Prostate gland (tissue), 2 donors: Measurements from ENCODE around the gene PAX2. TPM values are rescaled to one million over a fixed set of nuclear protein-coding genes. Genes with fewer than 3 reads are reported as not detected.

Experiments
- DNase-seq: peaks from one replicate; pipeline ENCODE4 v3.0.0-alpha.2; 2019; ENCODE audit warnings: low spot score
- H3K27ac ChIP-seq, 2 donors: fragments of 200-600 bp; sonication (generic); 2 replicates each; pipeline ENCODE4 v1.5.1; 2017 to 2019
- H3K27me3 ChIP-seq: fragments of 200-600 bp; sonication (generic); replicated peaks from 2 replicates; pipeline ENCODE4 v1.5.1; 2019; ENCODE audit not compliant: insufficient read depth
- H3K36me3 ChIP-seq, 2 donors: fragments of 200-600 bp; sonication (generic); 1 replicate in 1 of 2; 2 replicates in 1 of 2; pipeline versions ENCODE4 v1.5.1 to v1.8.1; 2017 to 2019
- H3K4me1 ChIP-seq: fragments of 200-600 bp; sonication (generic); replicated peaks from 2 replicates; pipeline ENCODE4 v1.5.1; 2019
- H3K4me3 ChIP-seq, 2 donors: fragments of 200-600 bp; sonication (generic); 2 replicates each; pipeline ENCODE4 v1.5.1; 2017 to 2019
- H3K9me3 ChIP-seq: fragments of 200-600 bp; sonication (generic); 2 replicates; pipeline ENCODE4 v1.5.1; 2017
- POLR2A ChIP-seq: fragments of 450-650 bp; IDR thresholded peaks from one replicate; pipeline ENCODE4 v1.6.1; 2016; ENCODE audit warnings: antibody characterized with exemption, mild to moderate bottlenecking
- POLR2AphosphoS5 ChIP-seq: sonication (generic); formaldehyde crosslinking; IDR thresholded peaks from one replicate; pipeline ENCODE4 v1.6.1; 2017; ENCODE audit warnings: antibody characterized with exemption
- WGBS: methylation state at CpG from one replicate; pipeline ENCODE4 v1.1.5; 2018; 5-methylcytosine and 5-hydroxymethylcytosine counted together
- intact Hi-C: fragments of 100-400 bp; cut with DNase I; formaldehyde crosslinking; loops from one replicate; pipeline ENCODE4 v1.14.2; 2022
- total RNA-seq, 2 donors: library from RNA; depleted of rRNA; stranded (reverse); fragments of >200 nt; gene quantifications; one replicate each; pipeline ENCODE4 v1.1.0, GENCODE V29; 2016
- TF ChIP-seq, protein P1 (sequence below), 4 experiments: fragments of 200-600 bp in 2 of 4; fragments of 450-650 bp in 2 of 4; sonication (generic) in 2 of 4; IDR thresholded peaks; 1 replicate in 3 of 4; 2 replicates in 1 of 4; pipeline ENCODE4 v1.5.1; 2016 to 2019; ENCODE audit warnings: antibody characterized with exemption in 4 of 4, mild to moderate bottlenecking in 2 of 4, moderate library complexity in 2 of 4

Gene PAX2
- total RNA-seq, 2 donors from 2014 or later, result 0.91 TPM; not detected in 1

DNA sequence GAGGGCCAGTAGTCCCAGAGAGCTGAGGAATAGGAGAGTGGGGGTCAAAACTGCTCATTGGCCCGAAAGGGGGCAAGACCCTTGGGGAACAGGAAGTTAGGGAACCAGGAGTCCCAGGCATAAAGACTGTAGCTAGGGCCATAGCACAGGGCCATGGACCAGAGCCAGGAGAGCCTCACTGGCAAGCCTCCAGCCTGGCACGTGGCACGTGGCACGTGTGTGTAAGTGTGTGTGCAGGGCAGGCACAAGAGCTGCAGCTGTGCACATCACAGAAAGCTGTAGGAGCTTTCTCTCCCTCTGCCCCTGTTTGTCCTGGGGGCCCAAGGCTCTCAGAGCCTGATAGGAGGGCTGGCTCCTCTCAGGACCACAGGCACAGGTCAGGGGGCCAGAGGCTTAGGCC, 119.6 kb downstream of the PAX2 start:
- Histone ChIP-seq H3K9me3 (no peaks in the 10 kb centered on the region), H3K4me1 (no peaks in the 10 kb centered on the region), H3K36me3 (no peaks in the 10 kb centered on the region), H3K27ac (no peak overlapping the region), H3K27me3 (no peaks in the 10 kb centered on the region), H3K4me3 (no peak overlapping the region)
- DNase-seq, result no peak
- TF ChIP-seq POLR2A (no peak), POLR2AphosphoS5 (no peak)
- TF ChIP-seq, protein P1, sequence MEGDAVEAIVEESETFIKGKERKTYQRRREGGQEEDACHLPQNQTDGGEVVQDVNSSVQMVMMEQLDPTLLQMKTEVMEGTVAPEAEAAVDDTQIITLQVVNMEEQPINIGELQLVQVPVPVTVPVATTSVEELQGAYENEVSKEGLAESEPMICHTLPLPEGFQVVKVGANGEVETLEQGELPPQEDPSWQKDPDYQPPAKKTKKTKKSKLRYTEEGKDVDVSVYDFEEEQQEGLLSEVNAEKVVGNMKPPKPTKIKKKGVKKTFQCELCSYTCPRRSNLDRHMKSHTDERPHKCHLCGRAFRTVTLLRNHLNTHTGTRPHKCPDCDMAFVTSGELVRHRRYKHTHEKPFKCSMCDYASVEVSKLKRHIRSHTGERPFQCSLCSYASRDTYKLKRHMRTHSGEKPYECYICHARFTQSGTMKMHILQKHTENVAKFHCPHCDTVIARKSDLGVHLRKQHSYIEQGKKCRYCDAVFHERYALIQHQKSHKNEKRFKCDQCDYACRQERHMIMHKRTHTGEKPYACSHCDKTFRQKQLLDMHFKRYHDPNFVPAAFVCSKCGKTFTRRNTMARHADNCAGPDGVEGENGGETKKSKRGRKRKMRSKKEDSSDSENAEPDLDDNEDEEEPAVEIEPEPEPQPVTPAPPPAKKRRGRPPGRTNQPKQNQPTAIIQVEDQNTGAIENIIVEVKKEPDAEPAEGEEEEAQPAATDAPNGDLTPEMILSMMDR (IDR thresholded peaks at IDR 0.05), result no peak
- 41% methylated on average over 4 of the region's 4 CpGs for WGBS
- intact Hi-C loops, result loop anchor here (10.0 kb wide), 1 partner anchor 190 kb away; no protein-coding TSS in a partner anchor

DNA sequence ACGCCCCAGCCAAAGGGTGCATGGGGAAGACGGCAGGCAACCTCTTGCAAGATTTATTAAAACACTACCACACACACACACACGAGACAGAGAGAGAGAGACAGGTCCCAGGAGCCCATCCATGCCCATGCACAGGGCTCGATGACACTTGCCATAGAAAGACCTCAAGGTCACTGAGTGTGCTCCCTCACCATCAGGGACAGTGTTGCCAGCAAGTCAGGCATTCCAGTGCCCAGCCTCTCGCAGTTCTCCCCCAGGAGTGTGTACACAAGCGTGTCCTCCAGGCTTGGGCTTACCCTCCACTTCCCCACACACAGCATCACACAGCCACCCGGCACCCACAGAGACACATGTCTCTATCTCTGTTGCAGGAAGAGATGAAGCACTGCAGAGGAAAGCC, 120.6 kb downstream of the PAX2 start:
- Histone ChIP-seq H3K36me3 (no peaks in the 10 kb centered on the region), H3K9me3 (no peaks in the 10 kb centered on the region), H3K4me3 (no peak overlapping the region), H3K27me3 (no peaks in the 10 kb centered on the region), H3K27ac (no peak overlapping the region), H3K4me1 (no peaks in the 10 kb centered on the region)
- DNase-seq, result no peak
- intact Hi-C loops, result loop anchor here (10.0 kb wide), 1 partner anchor 191 kb away; no protein-coding TSS in a partner anchor
- TF ChIP-seq POLR2AphosphoS5 (no peak), POLR2A (no peak)
- TF ChIP-seq, protein P1 (IDR thresholded peaks at IDR 0.05), result no peak
- WGBS, result 72% methylated on average over 7 of the region's 7 CpGs

DNA sequence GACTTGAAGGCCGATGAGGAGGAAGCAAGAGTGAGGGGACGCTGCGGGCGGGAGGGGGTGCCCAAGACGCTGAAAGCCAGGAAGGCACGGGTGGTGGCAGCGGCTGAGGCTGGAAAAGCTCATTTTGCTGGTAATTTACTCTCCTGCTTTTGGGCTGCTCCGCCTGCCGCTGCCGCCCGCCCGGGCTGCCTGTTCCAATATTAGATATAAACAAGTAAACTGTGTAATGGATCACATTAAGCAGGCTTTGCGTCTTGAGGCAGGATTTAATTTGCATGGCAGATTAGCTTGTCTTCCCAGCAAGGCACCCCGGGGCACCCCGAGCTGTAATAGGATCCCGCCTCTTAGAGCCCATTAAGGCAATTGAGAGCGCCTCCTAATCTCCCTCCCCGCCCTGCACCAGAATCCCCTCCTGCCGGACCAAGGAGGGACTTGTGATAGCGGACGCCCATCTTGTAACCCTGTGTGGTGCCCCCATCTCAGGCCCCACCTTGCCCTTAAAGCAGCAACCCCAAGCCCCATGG, 121.3 kb downstream of the PAX2 start:
- Histone ChIP-seq H3K9me3 (no peaks in the 10 kb centered on the region), H3K36me3 (no peaks in the 10 kb centered on the region), H3K4me1 (no peaks in the 10 kb centered on the region), H3K27me3 (no peaks in the 10 kb centered on the region), H3K27ac (no peak overlapping the region), H3K4me3 (no peak overlapping the region)
- no peak for TF ChIP-seq POLR2A
- TF ChIP-seq, protein P1 (IDR thresholded peaks at IDR 0.05), result no peak
- no peak for TF ChIP-seq POLR2AphosphoS5
- intact Hi-C loops, result loop anchor here (10.0 kb wide), 1 partner anchor 192 kb away; no protein-coding TSS in a partner anchor
- DNase-seq, result no peak
- WGBS, result 31% methylated on average over 21 of the region's 21 CpGs

DNA sequence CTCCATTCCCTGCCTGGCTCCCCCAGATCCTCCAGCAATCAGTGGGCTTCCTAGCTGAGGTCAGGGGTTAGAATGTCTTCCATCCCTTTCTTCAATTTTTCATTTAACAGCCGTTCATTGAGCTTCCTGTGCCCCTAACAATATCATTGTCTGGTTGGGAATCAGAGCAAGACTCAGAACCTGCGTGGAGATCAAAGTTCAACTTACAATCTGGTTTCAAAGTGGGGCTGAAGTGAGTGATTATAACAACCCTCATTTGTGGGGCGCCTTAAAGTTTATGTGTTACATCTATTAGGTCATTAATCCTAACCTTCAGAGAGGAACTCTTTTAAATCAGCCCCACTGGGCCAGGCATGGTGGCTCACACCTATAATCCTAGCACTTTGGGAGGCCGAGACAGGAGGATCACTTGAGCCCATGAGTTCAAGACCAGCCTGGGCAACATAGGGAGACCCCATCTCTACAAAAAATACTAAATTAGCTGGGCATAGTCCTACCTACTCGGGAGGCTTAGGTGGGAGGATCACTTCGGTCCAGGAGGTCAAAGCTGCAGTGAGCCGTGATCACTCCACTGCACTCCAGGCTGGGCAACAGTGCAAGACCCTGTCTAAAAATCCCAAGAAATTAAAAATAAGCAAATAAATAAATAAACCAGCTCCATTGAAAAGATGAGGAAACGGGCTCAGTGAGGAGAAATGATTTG, 122.0 kb downstream of the PAX2 start:
- Histone ChIP-seq H3K9me3 (no peaks in the 10 kb centered on the region), H3K36me3 (no peaks in the 10 kb centered on the region), H3K27ac (no peak overlapping the region), H3K27me3 (no peaks in the 10 kb centered on the region), H3K4me1 (no peaks in the 10 kb centered on the region), H3K4me3 (no peak overlapping the region)
- TF ChIP-seq POLR2A (no peak), POLR2AphosphoS5 (no peak)
- TF ChIP-seq, protein P1 (IDR thresholded peaks at IDR 0.05), result no peak
- no peak for DNase-seq
- 85% methylated on average over 8 of the region's 8 CpGs for WGBS
- intact Hi-C loops, result loop anchor here (10.0 kb wide), 1 partner anchor 193 kb away; no protein-coding TSS in a partner anchor

DNA sequence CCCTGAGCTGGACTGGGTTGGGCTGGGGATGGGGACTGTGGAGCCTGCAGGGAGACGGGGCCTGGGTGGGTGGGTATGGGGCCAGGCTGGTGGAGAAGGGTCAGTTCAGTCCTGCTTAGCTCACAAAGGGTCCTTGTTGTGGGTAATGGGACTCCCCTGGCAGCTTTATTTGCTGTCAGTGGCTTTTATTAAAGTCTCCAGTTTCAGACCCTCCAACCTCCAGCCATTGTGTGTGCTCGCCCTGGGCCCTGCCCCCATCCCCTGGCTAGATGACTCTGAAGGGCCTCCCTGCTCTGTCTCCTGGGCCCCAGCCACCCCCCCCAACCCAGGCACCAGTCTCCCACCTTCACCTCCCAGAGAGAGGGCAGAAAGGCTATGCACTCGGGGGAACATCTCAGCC, 123.0 kb downstream of the PAX2 start:
- Histone ChIP-seq H3K36me3 (no peaks in the 10 kb centered on the region), H3K4me3 (no peak overlapping the region), H3K9me3 (no peaks in the 10 kb centered on the region), H3K4me1 (no peaks in the 10 kb centered on the region), H3K27me3 (peaks cover 3% of the 10 kb centered on the region), H3K27ac (no peak overlapping the region)
- no peak for TF ChIP-seq POLR2AphosphoS5
- TF ChIP-seq, protein P1 (IDR thresholded peaks at IDR 0.05), result no peak
- 95% methylated on average over 2 of the region's 3 CpGs for WGBS
- intact Hi-C loops, result loop anchor here (10.0 kb wide), 1 partner anchor 194 kb away; no protein-coding TSS in a partner anchor
- no peak for DNase-seq
